ACC112 (cell line): ENCODE data around the gene PDHB.
A peak's percentile ranks its signal among the peaks of the same experiment; 100 is the strongest.

Experiments
- H2AFZ ChIP-seq: fragments of 200-600 bp; sonication (generic); one replicate; pipeline ENCODE4 v1.6.0; 2017; ENCODE audit warnings: antibody characterized with exemption, low read length; ENCODE audit not compliant: unreplicated experiment
- H3K27ac ChIP-seq: fragments of 200-600 bp; sonication (generic); 2 replicates; pipeline ENCODE4 v1.5.1; 2014; ENCODE audit warnings: low read depth, mild to moderate bottlenecking, antibody characterized with exemption, low read length, moderate library complexity
- H3K27me3 ChIP-seq: fragments of 200-600 bp; sonication (generic); 2 replicates; pipeline ENCODE4 v1.6.1; 2014; ENCODE audit warnings: mild to moderate bottlenecking, antibody characterized with exemption, low read length, moderate library complexity, mixed read lengths; ENCODE audit not compliant: insufficient read depth
- H3K36me3 ChIP-seq: fragments of 200-600 bp; sonication (generic); 2 replicates; pipeline ENCODE4 v1.6.1; 2016; ENCODE audit warnings: mild to moderate bottlenecking, antibody characterized with exemption, low read length, moderate library complexity, mixed read lengths; ENCODE audit not compliant: insufficient read depth
- H3K4me1 ChIP-seq: fragments of 200-600 bp; sonication (generic); one replicate; pipeline ENCODE4 v1.6.1; 2016; ENCODE audit warnings: low read length, mixed read lengths; ENCODE audit not compliant: insufficient read depth, unreplicated experiment, control insufficient read depth
- H3K4me3 ChIP-seq: fragments of 200-600 bp; sonication (generic); 2 replicates; pipeline ENCODE4 v1.5.1; 2014; ENCODE audit warnings: mild to moderate bottlenecking, low read depth, low read length
- H3K79me2 ChIP-seq: fragments of 200-600 bp; sonication (generic); one replicate; pipeline ENCODE4 v1.6.0; 2016; ENCODE audit warnings: low read length; ENCODE audit not compliant: control insufficient read depth, unreplicated experiment, insufficient read depth

The PDHB gene

GRCh38 chr3:58403513-58404109 is 30.0 kb downstream of the PDHB start:
- Histone ChIP-seq H2AFZ (no peak overlapping the region), H3K27me3 (no peaks in the 10 kb centered on the region), H3K36me3 (peaks cover 16% of the 10 kb centered on the region), H3K4me1 (peaks cover 9% of the 10 kb centered on the region), H3K79me2 (no peaks in the 10 kb centered on the region), H3K27ac (peak overlapping the region; percentile 32; the same call in 1 of the 2 replicates), H3K4me3 (no peak overlapping the region)

DNA sequence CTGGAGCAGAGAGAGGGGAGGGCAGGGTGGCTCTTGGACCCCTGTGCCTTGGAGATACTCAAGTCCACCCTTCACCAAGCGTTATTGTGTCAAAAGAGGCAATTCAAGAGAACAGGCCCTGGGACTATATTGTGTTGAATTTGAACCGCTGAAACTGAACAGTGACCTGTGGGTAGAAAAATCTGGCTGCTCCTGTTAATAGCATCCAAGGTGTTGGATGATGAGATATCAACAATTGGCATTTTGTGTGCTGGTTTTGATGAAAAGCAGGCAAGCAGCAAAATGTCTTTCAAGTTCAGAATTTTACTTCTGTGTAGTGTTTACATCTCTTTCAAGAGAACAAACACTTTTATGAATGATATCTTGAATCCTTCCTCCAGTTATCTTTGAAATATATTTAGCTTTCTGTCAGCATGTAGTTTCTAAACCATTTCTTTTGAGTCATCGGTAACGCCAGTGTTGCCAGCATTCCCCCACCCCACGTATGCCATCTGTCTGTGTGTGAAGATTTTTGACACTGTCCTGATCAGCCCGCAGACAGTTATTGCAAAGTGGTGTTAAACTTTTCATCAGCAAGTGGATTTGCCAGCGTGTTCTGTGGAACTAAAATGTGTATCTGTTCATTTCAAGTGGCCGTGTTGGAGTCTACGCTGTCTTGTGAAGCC is 34.8 kb downstream of the PDHB start:
- Histone ChIP-seq H3K4me3 (no peak overlapping the region), H3K79me2 (no peaks in the 10 kb centered on the region), H3K27ac (no peak overlapping the region), H3K36me3 (peaks cover 24% of the 10 kb centered on the region), H2AFZ (no peak overlapping the region), H3K27me3 (no peaks in the 10 kb centered on the region), H3K4me1 (no peaks in the 10 kb centered on the region)

DNA sequence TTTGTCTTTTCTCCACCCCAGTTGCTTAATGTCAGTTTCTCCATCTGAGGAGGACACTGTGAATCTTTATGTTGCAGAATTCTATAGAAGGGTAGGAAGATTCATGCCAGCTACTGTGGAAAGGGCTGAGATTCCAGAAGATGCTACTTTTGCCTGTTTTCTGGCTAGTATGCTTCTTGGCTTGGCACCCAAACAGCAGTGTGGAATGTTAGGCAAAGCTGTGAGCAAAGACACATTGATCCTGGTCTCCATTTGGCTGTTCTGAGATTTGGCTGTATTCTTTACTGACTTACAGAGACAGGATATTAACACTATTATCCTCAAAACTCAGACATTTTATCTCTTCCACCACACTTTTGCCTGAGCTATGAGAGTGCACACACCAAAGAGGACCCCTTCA is 39.3 kb downstream of the PDHB start:
- Histone ChIP-seq H2AFZ (no peak overlapping the region), H3K4me3 (no peak overlapping the region), H3K36me3 (peaks cover 33% of the 10 kb centered on the region), H3K4me1 (peaks cover 19% of the 10 kb centered on the region), H3K27me3 (no peaks in the 10 kb centered on the region), H3K79me2 (no peaks in the 10 kb centered on the region), H3K27ac (no peak overlapping the region)

DNA sequence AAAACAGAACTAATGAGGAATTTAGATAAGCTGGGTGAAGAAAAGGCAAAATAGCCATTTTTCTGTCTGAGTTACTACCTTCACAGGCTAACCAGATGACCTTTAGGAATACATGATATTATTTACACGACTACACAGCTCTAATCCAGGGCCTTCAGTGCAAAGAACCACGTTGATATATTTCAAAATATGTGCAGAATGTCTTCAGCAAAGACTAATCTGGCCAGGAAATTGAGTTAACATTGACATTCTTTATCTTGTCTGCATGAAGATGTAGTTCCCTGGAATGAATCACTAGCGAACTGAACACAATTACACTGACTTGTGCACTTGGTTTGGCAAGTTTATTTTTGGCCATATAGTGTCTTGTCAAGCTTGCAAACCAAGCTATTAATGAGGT is 41.5 kb downstream of the PDHB start:
- no peak overlapping the region for H3K4me3 ChIP-seq
- no peaks in the 10 kb centered on the region for H3K79me2 ChIP-seq
- H3K27ac ChIP-seq = no peak overlapping the region
- H2AFZ ChIP-seq = no peak overlapping the region
- H3K4me1 ChIP-seq = peaks cover 38% of the 10 kb centered on the region
- H3K36me3 ChIP-seq = peaks cover 31% of the 10 kb centered on the region
- H3K27me3 ChIP-seq = no peaks in the 10 kb centered on the region

DNA sequence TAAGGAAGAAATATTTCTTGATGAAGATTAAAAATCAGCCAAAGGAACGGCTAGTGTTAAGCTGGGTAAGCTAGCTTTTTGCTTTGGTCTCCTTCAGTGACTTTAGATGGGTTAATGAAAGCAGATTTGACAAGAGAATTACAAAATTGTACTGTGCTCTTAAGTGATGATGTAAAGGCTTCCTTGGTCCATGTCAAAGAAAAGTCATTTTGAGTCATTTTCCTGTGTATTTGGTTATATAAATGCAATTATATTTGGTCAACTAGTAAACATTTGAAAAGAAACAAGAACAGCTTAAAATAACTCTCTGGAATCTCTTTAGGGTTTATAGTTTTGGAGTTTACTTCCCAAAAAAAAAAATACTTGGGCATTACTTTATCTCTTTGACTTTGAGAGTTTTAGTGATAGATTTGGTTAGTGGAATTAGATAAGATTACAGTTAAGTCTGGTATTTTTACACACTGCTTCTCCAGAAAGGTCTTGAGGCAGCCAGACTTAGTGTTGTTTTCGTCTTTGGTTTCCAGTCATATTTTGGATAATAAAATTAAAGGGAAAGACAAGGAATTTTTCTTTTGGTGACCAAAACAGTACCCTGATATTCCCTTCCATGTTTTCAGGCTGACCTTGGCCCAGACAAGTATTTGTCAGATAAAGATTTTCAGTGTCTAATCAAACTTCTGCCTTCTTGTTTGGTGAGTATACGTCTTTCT is 42.3 kb downstream of the PDHB start:
- H3K27me3 ChIP-seq = no peaks in the 10 kb centered on the region
- peaks cover 47% of the 10 kb centered on the region for H3K4me1 ChIP-seq
- H3K4me3 ChIP-seq = no peak overlapping the region
- peak overlapping the region; percentile 53 for H3K27ac ChIP-seq
- no peak overlapping the region for H2AFZ ChIP-seq
- H3K79me2 ChIP-seq = no peaks in the 10 kb centered on the region
- H3K36me3 ChIP-seq = peaks cover 24% of the 10 kb centered on the region

DNA sequence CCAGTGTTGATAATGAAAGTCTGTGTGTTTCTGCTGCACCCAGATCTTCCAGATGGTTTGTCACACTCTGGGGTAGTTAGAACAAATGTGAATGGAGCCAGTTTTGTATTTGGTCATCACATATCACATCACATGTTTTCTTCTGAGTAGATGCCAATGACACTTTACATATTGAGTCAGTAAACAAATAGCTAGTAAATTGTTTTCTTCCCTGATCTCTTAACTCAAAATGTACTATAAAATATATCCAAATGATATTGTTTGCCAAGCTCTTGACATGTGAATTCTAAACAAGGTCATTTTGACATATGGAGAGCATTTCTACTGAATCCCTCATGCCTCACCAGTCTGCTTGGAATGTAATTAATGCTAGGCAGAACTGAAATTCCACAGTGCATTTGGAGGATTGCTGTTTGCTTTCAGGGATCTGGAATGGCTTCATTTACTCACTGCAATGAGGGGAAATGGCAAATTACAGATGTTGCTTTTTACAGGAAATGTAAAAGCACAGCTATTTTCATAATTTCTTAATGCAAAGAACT is 45.0 kb downstream of the PDHB start:
- no peak overlapping the region for H2AFZ ChIP-seq
- peak overlapping the region; percentile 61 for H3K27ac ChIP-seq
- no peak overlapping the region for H3K4me3 ChIP-seq
- H3K4me1 ChIP-seq = peaks cover 64% of the 10 kb centered on the region
- H3K27me3 ChIP-seq = no peaks in the 10 kb centered on the region
- 0 out of 2 replicates have a peak, but pooled peaks cover 13% of the 10 kb centered on the region for H3K36me3 ChIP-seq
- H3K79me2 ChIP-seq = no peaks in the 10 kb centered on the region

DNA sequence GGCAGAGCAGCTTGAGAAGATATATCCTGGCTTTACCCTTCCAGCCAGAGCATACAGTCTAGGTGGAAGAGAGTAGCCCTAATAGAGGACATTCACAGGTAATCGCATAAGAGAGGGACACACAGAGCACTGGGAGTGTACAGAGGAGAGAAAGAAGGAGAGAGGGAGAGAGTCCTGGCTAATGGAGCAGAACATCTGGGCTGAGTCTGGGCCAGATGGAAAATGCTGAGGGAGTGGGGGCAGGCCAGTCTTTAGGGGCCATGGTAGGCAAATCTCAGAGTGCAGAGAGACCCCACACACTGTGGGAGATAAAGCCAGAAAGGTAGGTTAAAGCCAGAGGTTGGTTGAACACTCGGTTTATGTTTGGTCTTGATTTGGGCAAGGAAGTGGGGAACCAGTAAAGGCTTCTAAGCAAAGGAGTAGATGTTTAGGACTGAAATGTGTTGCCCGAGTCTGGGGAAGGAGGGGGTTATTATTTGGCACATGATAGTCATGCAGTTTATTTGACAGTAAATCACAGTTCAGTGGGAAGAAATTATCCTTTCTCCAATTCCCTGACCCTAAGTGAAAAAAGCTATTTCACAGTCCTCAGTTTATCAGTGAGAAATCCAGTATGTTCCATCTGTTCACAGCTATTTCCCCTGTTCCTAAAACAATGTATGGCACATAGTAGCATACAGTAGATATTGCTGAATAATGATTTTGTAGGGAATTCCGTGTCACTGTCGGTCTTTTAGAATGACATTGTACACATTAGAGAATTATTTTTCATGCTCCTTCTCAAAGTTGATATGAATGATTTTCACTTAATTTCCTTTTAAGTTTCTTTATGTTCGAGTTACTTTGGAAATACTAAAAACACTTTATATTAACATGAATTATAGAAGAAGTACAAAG is 45.7 kb downstream of the PDHB start:
- Histone ChIP-seq H3K4me1 (peaks cover 69% of the 10 kb centered on the region), H3K27ac (peak overlapping the region; percentile 61), H3K79me2 (no peaks in the 10 kb centered on the region), H3K36me3 (0 out of 2 replicates have a peak, but pooled peaks cover 13% of the 10 kb centered on the region), H2AFZ (no peak overlapping the region), H3K4me3 (no peak overlapping the region), H3K27me3 (no peaks in the 10 kb centered on the region)

GRCh38 chr3:58386626-58387365 is 46.8 kb downstream of the PDHB start:
- Histone ChIP-seq H3K36me3 (peaks cover 16% of the 10 kb centered on the region; the same call in 1 of the 2 replicates), H3K27me3 (no peaks in the 10 kb centered on the region), H2AFZ (no peak overlapping the region), H3K27ac (peak overlapping the region; percentile 61), H3K4me3 (no peak overlapping the region), H3K4me1 (peaks cover 64% of the 10 kb centered on the region), H3K79me2 (no peaks in the 10 kb centered on the region)

GRCh38 chr3:58384381-58385090 is 49.1 kb downstream of the PDHB start:
- Histone ChIP-seq H3K27me3 (no peaks in the 10 kb centered on the region), H3K79me2 (no peaks in the 10 kb centered on the region), H2AFZ (no peak overlapping the region), H3K27ac (peak overlapping the region; percentile 91), H3K4me3 (peak overlapping the region; percentile 23; the same call in 1 of the 2 replicates), H3K4me1 (peaks cover 49% of the 10 kb centered on the region), H3K36me3 (peaks cover 4% of the 10 kb centered on the region; the same call in 1 of the 2 replicates)
